ENCODE results near the gene LGALS8.
"Not testable (repeated sequence)": the region's sequence is repeated elsewhere in the genome, so short reads cannot be mapped to it uniquely, and the experiment has no call there.

GRCh38 chr1:236580404-236580803 lies 56.6 kb downstream of the LGALS8 start:
- not testable (repeated sequence) for TF ChIP-seq CTCF (IDR thresholded peaks at IDR 0.05); REST (IDR thresholded peaks at IDR 0.05; ENCODE audit: insufficient read depth in 1 of 2, low read depth in 2 of 2, low read length in 1 of 2); TCF7L2 (IDR thresholded peaks at IDR 0.05; ENCODE audit: low read depth, low read length); SIN3A (IDR thresholded peaks at IDR 0.05; ENCODE audit: borderline replicate concordance, insufficient read depth, low read depth, low read length)
